Activated T-helper 1 cell treated with Interleukin-2 at 50 U/mL for 16 hours (primary cell): ENCODE measurements around the gene MCOLN1.

ENCODE experiments used
- DNase-seq: peaks from one replicate; pipeline ENCODE4 v3.0.0-alpha.2; 2020; ENCODE audit warnings: low read depth

The MCOLN1 gene

DNA sequence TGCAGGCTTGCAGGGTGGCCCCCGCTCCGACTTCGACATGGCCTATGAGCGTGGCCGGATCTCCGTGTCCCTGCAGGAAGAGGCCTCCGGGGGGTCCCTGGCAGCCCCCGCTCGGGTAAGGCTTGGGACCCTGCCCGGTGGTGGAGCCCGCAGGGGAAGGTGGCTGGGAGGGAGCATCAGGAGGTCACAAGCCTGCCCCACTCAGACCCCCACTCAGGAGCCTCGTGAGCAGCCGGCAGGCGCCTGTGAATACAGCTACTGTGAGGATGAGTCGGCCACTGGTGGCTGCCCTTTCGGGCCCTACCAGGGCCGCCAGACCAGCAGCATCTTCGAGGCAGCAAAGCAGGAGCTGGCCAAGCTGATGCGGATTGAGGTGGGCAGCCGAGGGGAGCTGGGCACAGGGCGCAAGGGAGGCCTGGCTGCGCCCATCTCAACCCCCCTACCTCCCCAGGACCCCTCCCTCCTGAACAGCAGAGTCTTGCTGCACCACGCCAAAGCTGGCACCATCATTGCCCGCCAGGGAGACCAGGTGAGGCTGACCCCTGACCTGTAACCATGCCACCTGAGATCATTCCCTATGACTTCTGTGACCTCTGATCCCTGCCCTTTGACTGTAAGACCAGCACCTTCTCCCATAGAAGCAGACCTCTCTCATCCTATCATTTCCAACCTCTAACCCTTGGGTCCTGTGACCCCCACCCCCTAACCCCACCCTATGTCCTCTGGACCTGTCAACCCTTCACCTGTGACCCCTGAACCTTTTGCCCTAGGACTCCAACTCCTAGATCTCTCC is 20.3 kb downstream of the MCOLN1 start:
- DNase-seq, result no peak

DNA sequence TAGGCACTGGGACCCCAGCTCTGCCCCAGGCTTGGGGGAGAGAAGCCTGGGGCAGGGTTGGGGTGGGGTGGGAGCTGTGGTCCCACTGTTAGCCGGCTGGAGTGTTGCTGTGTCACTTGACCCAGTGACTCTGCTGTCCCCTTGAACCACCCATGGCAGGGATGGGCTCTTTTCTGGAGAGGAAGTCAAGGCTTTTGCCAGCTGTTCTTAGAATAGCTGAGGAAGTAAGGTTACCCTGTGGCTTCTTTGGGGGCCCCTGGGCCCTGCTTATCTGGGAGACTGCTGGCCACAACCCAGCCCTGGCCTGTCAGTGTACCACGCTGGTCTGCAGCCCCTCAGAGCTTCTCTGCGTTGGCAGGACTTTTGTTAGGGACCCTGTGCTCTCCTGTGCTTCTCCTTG is 22.2 kb downstream of the MCOLN1 start:
- DNase-seq, result no peak

DNA sequence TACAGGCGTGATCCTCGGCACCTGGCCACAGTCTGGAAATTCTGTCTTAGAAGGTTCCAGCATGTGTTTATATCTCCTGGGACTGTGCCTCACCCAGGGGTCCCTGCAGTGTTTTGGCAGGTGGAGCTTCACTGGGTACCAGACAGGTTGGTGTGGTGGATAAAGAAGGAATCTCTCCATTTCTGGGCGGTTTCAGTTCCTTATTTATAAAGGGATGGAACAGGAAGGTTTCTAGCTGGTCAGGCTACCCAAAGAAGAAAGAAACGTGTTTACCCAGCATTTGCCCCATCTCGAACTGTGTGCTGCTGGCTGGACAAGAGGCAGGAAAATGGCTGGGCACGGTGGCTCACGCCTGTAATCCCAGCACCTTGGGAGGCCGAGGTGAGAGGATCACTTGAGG is 22.9 kb downstream of the MCOLN1 start:
- DNase-seq, result no peak

DNA sequence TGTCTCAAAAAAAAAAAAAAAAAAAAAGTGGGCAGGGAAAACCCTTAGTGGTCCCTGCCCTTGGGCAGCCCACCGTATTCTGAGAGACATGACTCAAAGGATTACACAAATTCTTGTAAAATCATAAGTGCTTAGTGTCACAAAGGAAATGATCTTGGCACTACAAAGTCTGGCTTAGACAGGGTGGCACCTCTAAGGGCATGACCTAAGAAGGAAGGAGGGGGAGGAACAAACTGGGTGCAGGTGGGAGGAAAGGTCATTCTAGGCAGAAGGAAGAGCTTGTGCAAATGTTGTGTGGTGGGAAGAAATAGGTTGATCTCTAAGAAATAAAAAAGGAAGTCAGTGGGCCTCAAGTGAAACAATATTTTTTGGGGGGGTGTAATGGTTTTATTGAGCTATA is 23.5 kb downstream of the MCOLN1 start:
- no peak for DNase-seq

DNA sequence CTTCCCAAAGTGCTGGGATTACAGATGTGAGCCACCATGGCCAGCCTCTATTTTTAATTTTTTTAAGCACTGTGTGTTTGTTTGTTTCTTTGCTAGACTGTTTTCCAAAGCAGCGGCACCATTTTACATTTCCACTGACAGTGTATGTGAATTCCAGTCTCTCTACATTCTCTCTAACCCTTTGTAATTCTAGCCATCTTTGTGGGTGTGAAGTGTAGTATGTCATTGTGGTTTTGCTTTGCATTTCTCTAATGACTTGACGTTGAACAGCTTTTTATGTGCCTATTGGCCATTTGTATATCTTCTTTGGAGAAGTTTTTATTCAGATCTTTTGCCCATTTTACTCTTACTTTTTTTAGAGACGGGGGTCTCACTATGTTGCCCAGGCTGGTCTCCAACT is 24.7 kb downstream of the MCOLN1 start:
- DNase-seq, result no peak

DNA sequence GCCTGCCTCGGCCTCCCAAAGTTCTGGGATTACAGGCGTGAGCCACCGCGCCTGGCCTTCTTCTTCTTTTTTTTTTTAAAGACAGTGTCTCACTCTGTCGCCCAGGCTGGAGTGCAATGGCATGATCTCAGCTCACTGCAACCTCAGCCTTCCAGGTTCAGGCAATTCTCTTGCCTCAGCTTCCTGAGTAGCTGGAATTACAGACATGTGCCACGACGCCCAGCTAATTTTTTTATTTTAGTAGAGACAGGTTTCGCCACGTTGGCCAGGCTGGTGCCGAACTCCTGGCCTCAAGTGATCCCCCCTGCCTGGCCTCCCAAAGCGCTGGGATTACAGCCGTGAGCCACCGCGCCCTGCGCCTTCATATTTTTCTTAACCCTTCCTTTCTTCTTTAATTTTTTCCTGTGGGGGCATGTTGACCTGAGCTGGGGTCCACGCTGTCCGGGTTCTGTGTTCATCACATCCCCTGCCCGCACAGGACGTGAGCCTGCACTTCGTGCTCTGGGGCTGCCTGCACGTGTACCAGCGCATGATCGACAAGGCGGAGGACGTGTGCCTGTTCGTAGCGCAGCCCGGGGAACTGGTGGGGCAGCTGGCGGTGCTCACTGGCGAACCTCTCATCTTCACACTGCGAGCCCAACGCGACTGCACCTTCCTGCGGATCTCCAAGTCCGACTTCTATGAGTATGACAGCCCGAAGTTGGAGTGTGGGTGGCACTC is 27.2 kb downstream of the MCOLN1 start:
- DNase-seq, result no peak

DNA sequence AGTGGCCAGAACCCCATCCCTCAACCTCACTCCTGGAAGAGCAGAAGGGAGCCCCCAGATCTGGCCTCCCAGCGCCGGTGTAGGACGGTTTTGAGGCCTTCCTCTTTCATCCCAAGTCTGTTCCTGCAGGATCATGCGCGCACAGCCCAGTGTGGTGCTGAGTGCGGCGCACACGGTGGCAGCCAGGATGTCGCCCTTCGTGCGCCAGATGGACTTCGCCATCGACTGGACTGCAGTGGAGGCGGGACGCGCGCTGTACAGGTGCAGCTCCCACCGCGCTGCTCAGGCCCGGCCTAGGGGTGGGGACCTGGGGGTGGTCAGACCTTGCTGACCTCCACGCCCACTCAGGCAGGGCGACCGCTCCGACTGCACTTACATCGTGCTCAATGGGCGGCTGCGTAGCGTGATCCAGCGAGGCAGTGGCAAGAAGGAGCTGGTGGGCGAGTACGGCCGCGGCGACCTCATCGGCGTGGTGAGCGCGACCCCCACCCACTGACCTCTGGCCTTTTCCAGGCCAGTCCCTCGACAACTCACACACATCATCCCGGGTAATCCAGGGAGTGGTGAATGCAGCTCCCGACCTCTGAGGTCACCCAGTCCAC is 27.8 kb downstream of the MCOLN1 start:
- DNase-seq, result no peak

DNA sequence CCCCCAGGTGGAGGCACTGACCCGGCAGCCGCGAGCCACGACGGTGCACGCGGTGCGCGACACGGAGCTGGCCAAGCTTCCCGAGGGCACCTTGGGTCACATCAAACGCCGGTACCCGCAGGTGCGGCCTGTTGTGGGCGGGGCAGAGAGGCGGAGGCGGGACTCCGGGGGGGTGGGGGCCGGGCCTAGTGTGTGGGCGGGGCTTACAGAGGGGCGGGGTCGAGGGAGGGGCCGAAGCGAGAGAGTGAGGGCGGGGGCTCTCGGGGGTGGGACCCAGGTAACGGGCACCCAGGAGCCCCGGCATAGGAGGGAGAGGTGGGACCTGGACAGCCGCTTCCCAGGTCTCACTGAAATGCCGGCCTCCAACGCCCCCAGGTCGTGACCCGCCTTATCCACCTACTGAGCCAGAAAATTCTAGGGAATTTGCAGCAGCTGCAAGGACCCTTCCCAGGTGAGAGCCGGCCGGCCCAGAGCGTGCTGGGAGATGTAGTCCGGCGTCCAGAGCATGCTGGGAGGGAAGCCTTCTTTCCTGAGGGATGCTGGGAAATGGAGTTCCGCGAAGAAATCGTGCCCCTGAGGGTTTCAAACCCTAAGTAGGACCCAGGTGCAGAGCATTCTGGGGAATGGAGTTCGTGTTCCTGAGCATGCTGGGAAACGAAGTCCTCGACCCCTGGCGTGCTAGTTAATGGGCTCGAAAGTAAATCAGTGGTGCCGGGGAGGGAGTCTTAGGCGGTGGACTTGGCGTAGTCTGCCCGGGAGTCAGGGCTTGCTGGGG is 28.8 kb downstream of the MCOLN1 start:
- no peak for DNase-seq

DNA sequence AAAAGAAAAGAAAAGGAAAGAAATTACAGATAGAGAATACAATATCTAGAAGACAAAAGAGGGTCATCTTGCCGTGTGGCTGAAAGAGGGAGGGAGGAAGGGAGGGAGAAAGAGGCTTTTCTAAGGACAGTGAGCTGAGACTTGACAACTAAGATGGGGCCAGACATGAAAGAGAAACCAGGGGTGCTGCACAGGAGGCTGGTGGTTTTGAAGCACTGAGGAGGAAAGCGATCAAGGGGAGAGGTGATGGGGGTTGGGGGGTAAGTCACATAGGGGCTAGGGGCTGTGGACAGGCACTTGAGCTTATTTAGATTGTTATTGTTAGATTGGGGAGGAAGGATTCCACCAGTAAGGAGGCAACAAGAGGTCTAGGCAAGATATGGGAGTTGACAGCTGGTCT is 30.4 kb downstream of the MCOLN1 start:
- DNase-seq, result no peak

DNA sequence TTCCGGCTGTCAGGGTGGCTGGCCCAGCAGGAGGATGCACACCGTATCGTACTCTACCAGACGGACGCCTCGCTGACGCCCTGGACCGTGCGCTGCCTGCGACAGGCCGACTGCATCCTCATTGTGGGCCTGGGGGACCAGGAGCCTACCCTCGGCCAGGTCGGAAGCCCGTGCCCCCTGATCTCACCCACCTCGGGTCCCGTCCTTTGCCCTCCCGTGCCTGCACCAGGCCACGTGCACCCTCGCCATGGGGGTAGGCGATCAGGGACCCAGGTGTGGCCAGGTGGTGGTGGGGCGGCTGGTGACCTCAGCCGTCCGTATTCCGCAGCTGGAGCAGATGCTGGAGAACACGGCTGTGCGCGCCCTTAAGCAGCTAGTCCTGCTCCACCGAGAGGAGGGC is 32.1 kb downstream of the MCOLN1 start:
- DNase-seq, result no peak

DNA sequence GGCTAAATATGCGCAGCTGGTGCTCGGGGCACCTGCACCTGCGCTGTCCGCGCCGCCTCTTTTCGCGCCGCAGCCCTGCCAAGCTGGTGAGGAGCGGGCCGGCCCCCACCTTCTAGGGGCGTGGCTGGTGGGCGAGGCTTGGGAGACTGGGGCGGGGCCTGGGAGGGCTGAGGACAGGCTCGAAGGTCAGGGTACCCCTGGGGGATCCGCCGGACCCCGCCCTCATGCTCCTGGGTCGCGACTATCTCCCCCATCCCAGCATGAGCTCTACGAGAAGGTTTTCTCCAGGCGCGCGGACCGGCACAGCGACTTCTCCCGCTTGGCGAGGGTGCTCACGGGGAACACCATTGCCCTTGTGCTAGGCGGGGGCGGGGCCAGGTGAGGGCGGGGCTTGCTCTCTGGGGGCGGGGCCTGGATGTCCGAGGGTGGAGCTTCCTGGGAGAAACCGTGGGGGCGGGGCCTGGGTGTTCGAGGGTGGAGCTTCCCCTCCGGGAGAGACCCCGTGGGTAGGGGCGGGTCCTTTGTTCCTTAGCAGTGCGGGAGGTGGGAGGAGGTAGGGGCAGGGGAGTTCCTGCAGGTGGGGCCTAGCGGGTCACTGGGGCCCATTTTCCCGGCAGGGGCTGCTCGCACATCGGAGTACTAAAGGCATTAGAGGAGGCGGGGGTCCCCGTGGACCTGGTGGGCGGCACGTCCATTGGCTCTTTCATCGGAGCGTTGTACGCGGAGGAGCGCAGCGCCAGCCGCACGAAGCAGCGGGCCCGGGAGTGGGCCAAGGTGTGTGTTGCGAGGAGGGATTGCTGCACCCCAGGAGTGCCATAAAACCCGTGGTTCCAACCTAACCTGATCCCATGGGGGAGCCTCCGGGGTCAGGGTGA is 32.8 kb downstream of the MCOLN1 start:
- no peak for DNase-seq

DNA sequence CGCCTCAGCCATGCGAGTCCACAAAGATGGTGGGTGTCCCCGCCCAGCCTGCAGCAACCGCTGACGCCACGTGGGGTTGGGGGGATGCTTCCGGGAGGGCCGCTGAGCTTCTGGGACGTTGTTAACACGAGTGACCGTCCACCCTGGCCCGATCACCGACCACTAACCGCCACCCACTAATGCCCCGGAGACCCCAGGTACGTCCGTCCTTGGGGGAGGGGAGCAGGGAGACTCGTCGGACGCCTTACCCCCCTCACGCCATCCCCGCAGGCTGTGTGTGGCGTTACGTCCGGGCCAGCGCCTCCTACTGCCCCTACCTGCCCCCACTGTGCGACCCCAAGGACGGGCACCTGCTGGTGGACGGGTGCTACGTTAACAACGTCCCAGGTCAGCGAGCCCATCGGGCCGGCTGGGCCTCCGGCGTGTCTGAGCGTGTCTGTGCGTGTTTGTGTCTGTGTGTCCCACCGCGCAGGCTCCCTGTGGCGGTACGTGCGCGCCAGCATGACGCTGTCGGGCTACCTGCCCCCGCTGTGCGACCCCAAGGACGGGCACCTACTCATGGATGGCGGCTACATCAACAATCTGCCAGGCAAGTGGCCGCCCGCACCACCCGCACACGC is 34.4 kb downstream of the MCOLN1 start:
- no peak for DNase-seq

DNA sequence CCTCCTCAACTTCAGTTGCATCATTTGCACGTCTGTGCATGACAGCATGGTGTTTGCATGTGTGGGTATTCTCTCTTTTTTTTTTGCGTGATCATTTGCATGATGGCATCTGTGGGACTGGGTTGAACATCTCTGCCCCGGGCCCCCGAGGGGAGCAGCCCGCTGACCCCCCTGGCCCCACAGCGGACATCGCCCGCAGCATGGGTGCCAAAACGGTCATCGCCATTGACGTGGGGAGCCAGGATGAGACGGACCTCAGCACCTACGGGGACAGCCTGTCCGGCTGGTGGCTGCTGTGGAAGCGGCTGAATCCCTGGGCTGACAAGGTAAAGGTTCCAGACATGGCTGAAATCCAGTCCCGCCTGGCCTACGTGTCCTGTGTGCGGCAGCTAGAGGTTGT is 36.2 kb downstream of the MCOLN1 start:
- no peak for DNase-seq

DNA sequence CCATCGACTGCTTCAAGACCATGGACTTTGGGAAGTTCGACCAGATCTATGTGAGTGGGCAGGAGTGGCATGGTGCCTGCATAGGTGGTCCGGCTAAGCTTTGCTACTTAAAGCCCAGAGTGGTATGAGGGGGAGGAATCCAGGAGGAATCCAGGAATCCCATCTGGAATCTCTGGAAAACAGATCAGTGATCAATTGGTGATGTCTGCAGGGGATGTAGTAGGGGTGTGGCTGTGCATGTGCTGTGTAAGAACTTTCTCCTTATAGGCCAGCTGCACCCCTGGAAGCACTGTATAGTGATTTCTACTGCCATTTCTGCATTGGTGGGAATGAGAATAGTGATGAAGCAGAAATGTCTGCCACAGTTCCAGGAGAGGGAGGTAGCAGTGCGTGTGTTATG is 36.7 kb downstream of the MCOLN1 start:
- DNase-seq, result no peak

DNA sequence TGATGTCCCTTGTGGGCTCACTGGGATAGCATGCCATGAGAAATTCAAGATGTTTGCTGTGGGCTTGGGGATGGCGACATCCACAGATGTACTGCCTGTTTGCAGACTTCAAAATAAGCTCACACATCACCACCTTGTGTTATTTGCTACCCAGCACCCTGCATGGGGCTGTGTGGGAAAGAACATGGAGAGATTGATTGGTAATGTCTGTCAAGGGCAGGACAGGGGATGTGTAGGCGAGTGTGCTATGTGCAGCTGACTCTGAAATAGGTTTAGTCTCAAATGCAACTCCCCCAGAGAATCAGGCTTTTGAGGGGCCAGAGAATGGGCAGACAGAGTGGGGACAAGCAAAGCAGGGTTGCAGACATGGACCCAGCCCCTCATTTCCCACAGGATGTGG is 37.8 kb downstream of the MCOLN1 start:
- DNase-seq, result no peak

DNA sequence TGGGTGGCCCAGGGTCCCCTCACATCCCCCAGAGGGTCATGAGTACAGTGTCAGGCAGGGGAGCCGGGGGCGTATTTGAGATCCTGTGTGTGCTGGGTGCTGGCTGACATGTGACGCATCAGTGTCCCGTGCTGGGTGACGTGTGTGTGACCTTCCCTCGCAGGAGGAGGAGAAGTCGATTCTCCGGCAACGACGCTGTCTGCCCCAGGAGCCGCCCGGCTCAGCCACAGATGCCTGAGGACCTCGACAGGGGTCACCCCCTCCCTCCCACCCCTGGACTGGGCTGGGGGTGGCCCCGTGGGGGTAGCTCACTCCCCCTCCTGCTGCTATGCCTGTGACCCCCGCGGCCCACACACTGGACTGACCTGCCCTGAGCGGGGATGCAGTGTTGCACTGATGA is 38.9 kb downstream of the MCOLN1 start:
- no peak for DNase-seq

DNA sequence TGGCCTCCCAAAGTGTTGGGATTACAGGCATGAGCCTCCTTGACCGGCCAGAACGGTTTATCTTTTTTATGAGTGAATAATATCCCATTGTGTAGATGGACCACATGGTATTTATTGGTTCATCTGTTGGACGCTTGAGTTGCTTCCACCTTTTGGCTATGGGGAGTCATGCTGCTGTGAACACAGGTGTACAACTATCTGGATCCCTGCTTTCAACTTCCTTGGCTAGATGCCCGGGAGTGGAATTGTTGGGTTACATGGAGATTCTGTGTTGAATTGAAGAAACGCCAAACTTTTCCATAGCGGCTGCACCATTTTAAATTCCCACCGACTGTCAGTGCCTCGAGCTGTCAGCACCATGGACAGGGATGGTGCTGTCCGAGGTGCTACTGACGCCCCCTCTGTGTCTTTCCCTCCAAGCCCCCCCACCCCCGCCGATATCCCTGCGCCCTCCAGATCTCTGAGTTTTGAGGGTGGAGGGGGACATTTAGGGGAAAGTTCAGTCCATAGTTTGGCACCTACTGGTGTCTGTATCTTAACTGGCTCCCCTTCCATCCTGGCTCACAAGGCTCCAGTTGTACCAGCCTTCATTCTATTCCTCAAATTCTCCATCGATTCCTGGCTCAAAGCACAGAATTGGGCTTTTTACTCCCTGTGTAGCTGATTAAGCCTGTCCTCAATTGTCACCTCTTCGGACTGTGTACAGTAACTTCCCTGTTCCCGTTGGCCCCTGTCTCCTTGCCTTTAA is 40.4 kb downstream of the MCOLN1 start:
- no peak for DNase-seq

DNA sequence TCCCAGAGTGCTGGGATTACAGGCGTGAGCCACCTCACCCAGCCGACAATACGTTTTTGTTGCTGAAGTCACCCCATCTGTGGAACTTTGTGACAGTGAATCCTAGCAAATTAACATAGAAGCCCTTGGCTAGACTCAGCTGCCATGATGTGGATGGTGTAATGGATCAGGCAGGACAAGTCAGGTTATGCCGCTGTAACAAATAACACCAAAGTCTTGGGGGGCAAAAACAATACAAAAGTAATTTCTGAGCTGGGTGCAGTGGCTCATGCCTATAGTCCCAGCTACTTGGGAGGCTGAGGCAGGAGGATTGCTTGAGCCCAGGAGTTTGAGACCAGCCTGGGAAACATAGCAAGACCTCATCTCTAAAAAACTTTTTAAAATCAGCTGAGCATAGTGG is 42.4 kb downstream of the MCOLN1 start:
- no peak for DNase-seq

DNA sequence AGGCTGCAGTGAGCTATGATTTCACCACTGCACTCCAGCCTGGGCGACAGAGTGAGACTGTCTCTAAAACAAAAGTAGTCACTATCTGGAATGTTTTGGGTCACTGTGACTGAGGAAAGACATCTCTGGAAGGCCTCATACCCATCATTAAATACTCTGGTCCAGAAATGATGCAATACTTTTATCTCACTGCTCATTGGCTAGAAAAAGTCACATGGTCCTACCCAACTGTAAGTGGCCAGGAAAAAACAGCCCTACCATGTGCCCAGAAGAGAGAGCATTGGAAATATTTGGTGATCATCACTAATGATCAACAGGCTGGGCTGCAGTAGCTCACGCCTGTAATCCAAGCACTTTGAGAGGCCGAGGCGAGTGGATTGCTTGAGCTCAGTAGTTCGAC is 42.9 kb downstream of the MCOLN1 start:
- no peak for DNase-seq

DNA sequence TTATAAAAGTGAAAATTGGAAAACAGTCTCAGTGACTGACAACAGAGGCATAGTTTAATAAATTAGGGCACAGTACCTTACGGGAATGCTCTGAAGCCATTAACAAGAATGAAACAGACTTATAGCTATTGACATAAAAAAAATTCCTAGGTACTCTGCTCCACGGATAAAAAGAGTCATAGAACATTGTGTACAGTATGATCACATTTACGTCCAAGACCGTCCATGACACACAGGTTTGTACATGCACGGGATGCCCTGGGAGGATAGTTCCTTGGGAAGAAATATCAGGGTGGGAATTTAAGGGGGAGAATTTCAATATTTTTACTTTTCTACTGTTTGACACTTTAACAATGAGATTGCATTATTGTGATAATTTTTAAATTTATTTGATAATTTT is 48.3 kb downstream of the MCOLN1 start:
- DNase-seq, result no peak
